Sigmoid colon (tissue), 7 donors: Measurements from ENCODE around the gene TRIM69. TPM values are rescaled to one million over a fixed set of nuclear protein-coding genes. Genes with fewer than 3 reads are reported as not detected.

Experiments
- DNase-seq: peaks from one replicate; pipeline ENCODE4 v3.0.0-alpha.2; 2019
- H3K27ac ChIP-seq, 4 donors: fragments of 200-600 bp; sonication (generic); one replicate each; pipeline ENCODE4 v1.5.1; 2016 to 2019; ENCODE audit warnings: mild to moderate bottlenecking in 1 of 4
- H3K27me3 ChIP-seq, 3 donors: fragments of 200-600 bp; sonication (generic); one replicate each; pipeline ENCODE4 v1.5.1; 2019; ENCODE audit warnings: mild to moderate bottlenecking in 1 of 3
- H3K36me3 ChIP-seq, 4 donors: fragments of 200-600 bp; sonication (generic); one replicate each; pipeline ENCODE4 v1.5.1; 2016 to 2019
- H3K4me1 ChIP-seq, 4 donors: fragments of 200-600 bp; sonication (generic); one replicate each; pipeline ENCODE4 v1.5.1; 2017 to 2019
- H3K4me3 ChIP-seq, 4 donors: fragments of 200-600 bp; sonication (generic); one replicate each; pipeline ENCODE4 v1.5.1; 2017 to 2019; ENCODE audit warnings: mild to moderate bottlenecking in 2 of 4, moderate library complexity in 1 of 4
- H3K9me3 ChIP-seq, 4 donors: fragments of 200-600 bp in 3 of 4; sonication (generic) in 3 of 4; one replicate each; pipeline versions ENCODE4 v1.5.1 to v1.6.1; 2013 to 2019
- EP300 ChIP-seq, 4 donors: sonication (generic); formaldehyde crosslinking; IDR thresholded peaks; one replicate each; pipeline ENCODE4 v1.6.1; 2017; ENCODE audit warnings: antibody characterized with exemption in 4 of 4
- POLR2A ChIP-seq, 2 donors: fragments of 450-650 bp; IDR thresholded peaks; one replicate each; pipeline ENCODE4 v1.6.1; 2016; ENCODE audit warnings: antibody characterized with exemption in 2 of 2, mild to moderate bottlenecking in 2 of 2, moderate library complexity in 2 of 2
- POLR2AphosphoS5 ChIP-seq, 4 donors: sonication (generic); formaldehyde crosslinking; IDR thresholded peaks; one replicate each; pipeline ENCODE4 v1.6.1; 2017; ENCODE audit warnings: antibody characterized with exemption in 4 of 4
- WGBS, 2 donors: extraction: QIAGEN DNeasy Blood & Tissue Kit; methylation state at CpG; one replicate each; pipeline ENCODE4 v1.1.7; 2013; 5-methylcytosine and 5-hydroxymethylcytosine counted together
- intact Hi-C: fragments of 100-400 bp; cut with DNase I; formaldehyde crosslinking; loops from one replicate; pipeline ENCODE4 v1.15.1; 2023
- polyA plus RNA-seq, 3 donors: library from polyadenylated mRNA; stranded (reverse); fragments of 200-250 nt; gene quantifications; one replicate each; pipeline ENCODE4 v1.2.3, GENCODE V29; 2013
- total RNA-seq, 4 donors: library from RNA; depleted of rRNA; stranded (reverse); fragments of >200 nt; gene quantifications; one replicate each; pipeline ENCODE4 v1.1.0, GENCODE V29; 2016
- TF ChIP-seq, protein P1 (sequence below), 4 experiments: fragments of 450-650 bp in 3 of 4; fragments of 200-600 bp in 1 of 4; IDR thresholded peaks; one replicate each; pipeline ENCODE4 v1.5.1; 2016 to 2019; ENCODE audit warnings: antibody characterized with exemption in 4 of 4, mild to moderate bottlenecking in 3 of 4, moderate library complexity in 2 of 4
- donor health status: healthy with polysubstance abuse.
- donor health status: Bipolar disorder and iron deficiency.
- donor health status: healthy.

TRIM69 gene
- total and polyA plus RNA-seq, 7 donors = 12.6 to 38.6 (median 25.7) TPM

- H3K36me3 ChIP-seq = peaks cover 14 to 39% (median 36%) of the 10 kb centered on the region in 4 donors
- TF ChIP-seq POLR2A (IDR thresholded peaks at IDR 0.05) (no peak), EP300 (IDR thresholded peaks at IDR 0.05) (no peak), POLR2AphosphoS5 (IDR thresholded peaks at IDR 0.05) (peak in 1 of 4 donors; percentile 4)
- TF ChIP-seq, protein P1, sequence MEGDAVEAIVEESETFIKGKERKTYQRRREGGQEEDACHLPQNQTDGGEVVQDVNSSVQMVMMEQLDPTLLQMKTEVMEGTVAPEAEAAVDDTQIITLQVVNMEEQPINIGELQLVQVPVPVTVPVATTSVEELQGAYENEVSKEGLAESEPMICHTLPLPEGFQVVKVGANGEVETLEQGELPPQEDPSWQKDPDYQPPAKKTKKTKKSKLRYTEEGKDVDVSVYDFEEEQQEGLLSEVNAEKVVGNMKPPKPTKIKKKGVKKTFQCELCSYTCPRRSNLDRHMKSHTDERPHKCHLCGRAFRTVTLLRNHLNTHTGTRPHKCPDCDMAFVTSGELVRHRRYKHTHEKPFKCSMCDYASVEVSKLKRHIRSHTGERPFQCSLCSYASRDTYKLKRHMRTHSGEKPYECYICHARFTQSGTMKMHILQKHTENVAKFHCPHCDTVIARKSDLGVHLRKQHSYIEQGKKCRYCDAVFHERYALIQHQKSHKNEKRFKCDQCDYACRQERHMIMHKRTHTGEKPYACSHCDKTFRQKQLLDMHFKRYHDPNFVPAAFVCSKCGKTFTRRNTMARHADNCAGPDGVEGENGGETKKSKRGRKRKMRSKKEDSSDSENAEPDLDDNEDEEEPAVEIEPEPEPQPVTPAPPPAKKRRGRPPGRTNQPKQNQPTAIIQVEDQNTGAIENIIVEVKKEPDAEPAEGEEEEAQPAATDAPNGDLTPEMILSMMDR (IDR thresholded peaks at IDR 0.05) = no peak
- H3K4me3 ChIP-seq = no peak overlapping the region
- DNase-seq = no peak
- WGBS, 2 donors = 58 to 69% methylated on average over 4 of the region's 4 CpGs
- H3K4me1 ChIP-seq = peaks cover 0 to 6% (median 2%) of the 10 kb centered on the region in 4 donors
- intact Hi-C loops = loop anchor here (10.0 kb wide), 1 partner anchor 296 kb away; the partner anchor contains the start of gene CTDSPL2
- no peaks in the 10 kb centered on the region for H3K9me3 ChIP-seq
- H3K27ac ChIP-seq = no peak overlapping the region
- no peaks in the 10 kb centered on the region for H3K27me3 ChIP-seq
These were observed 15.7 kb upstream of the TRIM69 start for GRCh38 chr15:44720460-44721176.

- peaks cover 0 to 11% (median 8%) of the 10 kb centered on the region in 4 donors for H3K4me1 ChIP-seq
- no peak for DNase-seq
- no peaks in the 10 kb centered on the region for H3K27me3 ChIP-seq
- peaks cover 0 to 25% (median 22%) of the 10 kb centered on the region in 4 donors for H3K36me3 ChIP-seq
- WGBS, 2 donors = 84 to 88% methylated on average over 2 of the region's 2 CpGs
- intact Hi-C loops = loop anchor here (10.0 kb wide), 1 partner anchor 297 kb away; the partner anchor contains the start of gene CTDSPL2
- TF ChIP-seq, protein P1 (IDR thresholded peaks at IDR 0.05) = no peak
- peak in 1 of 4 donors; percentile 16 for TF ChIP-seq POLR2AphosphoS5 (IDR thresholded peaks at IDR 0.05)
- no peak overlapping the region for H3K27ac ChIP-seq
- no peak overlapping the region for H3K4me3 ChIP-seq
- H3K9me3 ChIP-seq = no peaks in the 10 kb centered on the region
These were observed 14.3 kb upstream of the TRIM69 start for GRCh38 chr15:44722011-44722410.

DNA sequence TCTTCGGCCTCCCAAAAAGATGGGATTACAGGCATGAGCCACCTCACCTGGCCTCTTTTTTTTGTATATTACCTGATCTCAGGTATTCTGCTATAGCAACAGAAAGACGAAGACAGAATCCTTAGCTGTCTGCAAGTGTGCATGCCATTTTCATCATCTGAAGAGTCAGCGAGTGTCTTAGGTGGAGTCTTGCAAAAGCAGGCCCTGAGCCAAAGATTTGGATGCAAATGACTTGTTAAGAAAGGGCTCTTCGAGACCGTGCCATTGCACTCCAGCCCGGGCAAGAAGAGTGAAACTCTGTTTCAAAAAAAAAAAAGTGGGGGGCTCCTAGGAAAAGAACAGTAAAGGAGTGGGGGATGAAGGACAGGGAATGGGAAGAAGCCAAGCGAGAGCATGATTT lies 10.2 kb upstream of the TRIM69 start:
- TF ChIP-seq POLR2AphosphoS5 (IDR thresholded peaks at IDR 0.05) (no peak), EP300 (IDR thresholded peaks at IDR 0.05) (no peak), POLR2A (IDR thresholded peaks at IDR 0.05) (no peak)
- TF ChIP-seq, protein P1 (IDR thresholded peaks at IDR 0.05) = no peak
- Histone ChIP-seq H3K27me3 (no peaks in the 10 kb centered on the region), H3K4me1 (peaks cover 0 to 39% (median 33%) of the 10 kb centered on the region in 4 donors), H3K9me3 (no peaks in the 10 kb centered on the region), H3K4me3 (peak overlapping the region in 1 of 4 donors; percentile 14), H3K36me3 (no peaks in the 10 kb centered on the region), H3K27ac (peak overlapping the region; percentile 95 to 99 (median 98))
- 43 to 66% methylated on average over 7 of the region's 7 CpGs for WGBS, 2 donors
- intact Hi-C loops = loop anchor here (10.0 kb wide), 1 partner anchor 301 kb away; the partner anchor contains the start of gene CTDSPL2
- DNase-seq = no peak

- Histone ChIP-seq H3K27me3 (no peaks in the 10 kb centered on the region), H3K36me3 (peaks cover 0 to 5% (median 0%) of the 10 kb centered on the region in 4 donors), H3K9me3 (no peaks in the 10 kb centered on the region), H3K4me3 (peak overlapping the region in 1 of 4 donors; percentile 14), H3K4me1 (peaks cover 0 to 39% (median 33%) of the 10 kb centered on the region in 4 donors), H3K27ac (peak overlapping the region; percentile 95 to 99 (median 98))
- WGBS, 2 donors = 17 to 18% methylated on average over 5 of the region's 5 CpGs
- DNase-seq = peak; percentile 73
- TF ChIP-seq EP300 (IDR thresholded peaks at IDR 0.05) = no peak
- no peak for TF ChIP-seq POLR2A (IDR thresholded peaks at IDR 0.05)
- peak in 3 of 4 donors; percentile 59 to 76 (median 65) for TF ChIP-seq POLR2AphosphoS5 (IDR thresholded peaks at IDR 0.05)
- TF ChIP-seq, protein P1 (IDR thresholded peaks at IDR 0.05) = no peak
- intact Hi-C loops = loop anchor here (10.0 kb wide), 1 partner anchor 302 kb away; the partner anchor contains the start of gene CTDSPL2
These were observed 9.5 kb upstream of the TRIM69 start for GRCh38 chr15:44726568-44727484.
